A549 (cell line): ENCODE measurements around the gene FAM153A.
"Not testable (repeated sequence)": the region's sequence is repeated elsewhere in the genome, so short reads cannot be mapped to it uniquely, and the experiment has no call there.

Experiments
- CBX2 ChIP-seq: fragments of 200-600 bp; sonication (generic); IDR thresholded peaks from 2 replicates; pipeline ENCODE4 v1.6.1; 2016; ENCODE audit warnings: low read depth, mild to moderate bottlenecking, borderline replicate concordance
- NFE2L2 ChIP-seq: fragments of 150-350 bp; conservative IDR thresholded peaks from 2 replicates; pipeline ENCODE4 v1.6.1; 2014; ENCODE audit warnings: low read length

- not testable (repeated sequence) for TF ChIP-seq CBX2, NFE2L2
Observed at GRCh38 chr5:177696100-177696499, 86.6 kb downstream of the FAM153A start.
